Measurements from ENCODE around the gene FOXP2.

DNA sequence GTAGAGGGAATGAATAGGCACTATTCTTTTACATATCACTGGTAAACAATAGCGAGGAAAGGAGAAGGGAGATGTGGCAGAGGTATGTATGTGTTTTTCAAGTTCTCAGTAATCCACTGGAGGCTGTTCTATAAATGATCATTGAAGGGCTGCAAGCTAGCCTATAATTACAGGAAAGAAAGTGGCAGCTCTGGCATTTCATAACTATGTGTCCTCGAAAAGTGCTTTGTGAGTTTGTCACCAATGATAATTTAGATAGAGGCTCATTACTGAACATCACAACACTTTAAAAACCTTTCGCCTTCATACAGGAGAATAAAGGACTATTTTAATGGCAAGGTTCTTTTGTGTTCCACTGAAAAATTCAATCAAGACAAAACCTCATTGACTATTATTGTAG, 235.1 kb downstream of the FOXP2 start:
- TF ChIP-seq POLR2A (IDR thresholded peaks at IDR 0.05; ENCODE audit: low read depth, low read length) (no peak), MXI1 (IDR thresholded peaks at IDR 0.05; ENCODE audit: borderline replicate concordance, low read depth, low read length) (no peak), FOS (IDR thresholded peaks at IDR 0.05; ENCODE audit: low read depth, low read length) (no peak), SMC3 (IDR thresholded peaks at IDR 0.05; ENCODE audit: low read depth, low read length) (no peak), NFE2L2 (IDR thresholded peaks at IDR 0.05; ENCODE audit: low read depth, low read length) (no peak), RCOR1 (IDR thresholded peaks at IDR 0.05; ENCODE audit: insufficient replicate concordance, low read length) (no peak), MAFK (IDR thresholded peaks at IDR 0.05; ENCODE audit: low read depth, low read length) (no peak), CEBPB (IDR thresholded peaks at IDR 0.05; ENCODE audit: low read depth, low read length) (no peak), MAZ (IDR thresholded peaks at IDR 0.05; ENCODE audit: borderline replicate concordance, low read depth, low read length) (no peak)
- TF ChIP-seq, protein P1, sequence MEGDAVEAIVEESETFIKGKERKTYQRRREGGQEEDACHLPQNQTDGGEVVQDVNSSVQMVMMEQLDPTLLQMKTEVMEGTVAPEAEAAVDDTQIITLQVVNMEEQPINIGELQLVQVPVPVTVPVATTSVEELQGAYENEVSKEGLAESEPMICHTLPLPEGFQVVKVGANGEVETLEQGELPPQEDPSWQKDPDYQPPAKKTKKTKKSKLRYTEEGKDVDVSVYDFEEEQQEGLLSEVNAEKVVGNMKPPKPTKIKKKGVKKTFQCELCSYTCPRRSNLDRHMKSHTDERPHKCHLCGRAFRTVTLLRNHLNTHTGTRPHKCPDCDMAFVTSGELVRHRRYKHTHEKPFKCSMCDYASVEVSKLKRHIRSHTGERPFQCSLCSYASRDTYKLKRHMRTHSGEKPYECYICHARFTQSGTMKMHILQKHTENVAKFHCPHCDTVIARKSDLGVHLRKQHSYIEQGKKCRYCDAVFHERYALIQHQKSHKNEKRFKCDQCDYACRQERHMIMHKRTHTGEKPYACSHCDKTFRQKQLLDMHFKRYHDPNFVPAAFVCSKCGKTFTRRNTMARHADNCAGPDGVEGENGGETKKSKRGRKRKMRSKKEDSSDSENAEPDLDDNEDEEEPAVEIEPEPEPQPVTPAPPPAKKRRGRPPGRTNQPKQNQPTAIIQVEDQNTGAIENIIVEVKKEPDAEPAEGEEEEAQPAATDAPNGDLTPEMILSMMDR (conservative IDR thresholded peaks at IDR 0.05; ENCODE audit: low read depth, low read length), result no peak
- TF ChIP-seq, protein P2, sequence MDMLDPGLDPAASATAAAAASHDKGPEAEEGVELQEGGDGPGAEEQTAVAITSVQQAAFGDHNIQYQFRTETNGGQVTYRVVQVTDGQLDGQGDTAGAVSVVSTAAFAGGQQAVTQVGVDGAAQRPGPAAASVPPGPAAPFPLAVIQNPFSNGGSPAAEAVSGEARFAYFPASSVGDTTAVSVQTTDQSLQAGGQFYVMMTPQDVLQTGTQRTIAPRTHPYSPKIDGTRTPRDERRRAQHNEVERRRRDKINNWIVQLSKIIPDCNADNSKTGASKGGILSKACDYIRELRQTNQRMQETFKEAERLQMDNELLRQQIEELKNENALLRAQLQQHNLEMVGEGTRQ (IDR thresholded peaks at IDR 0.05; ENCODE audit: low read depth, low read length), result no peak
- TF ChIP-seq, protein P3, sequence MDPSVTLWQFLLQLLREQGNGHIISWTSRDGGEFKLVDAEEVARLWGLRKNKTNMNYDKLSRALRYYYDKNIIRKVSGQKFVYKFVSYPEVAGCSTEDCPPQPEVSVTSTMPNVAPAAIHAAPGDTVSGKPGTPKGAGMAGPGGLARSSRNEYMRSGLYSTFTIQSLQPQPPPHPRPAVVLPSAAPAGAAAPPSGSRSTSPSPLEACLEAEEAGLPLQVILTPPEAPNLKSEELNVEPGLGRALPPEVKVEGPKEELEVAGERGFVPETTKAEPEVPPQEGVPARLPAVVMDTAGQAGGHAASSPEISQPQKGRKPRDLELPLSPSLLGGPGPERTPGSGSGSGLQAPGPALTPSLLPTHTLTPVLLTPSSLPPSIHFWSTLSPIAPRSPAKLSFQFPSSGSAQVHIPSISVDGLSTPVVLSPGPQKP (IDR thresholded peaks at IDR 0.05; ENCODE audit: borderline replicate concordance, low read depth, low read length), result no peak

Data from IMR-90 (cell line).